Middle frontal gyrus (tissue), 1 donor: ENCODE data around the gene GIT2.
"Not testable (repeated sequence)": the region's sequence is repeated elsewhere in the genome, so short reads cannot be mapped to it uniquely, and the experiment has no call there.

Experiments
- DNase-seq: peaks from one replicate; pipeline ENCODE4 v3.0.0-alpha.2; 2015; ENCODE audit warnings: low spot score; ENCODE audit errors: extremely low spot score

GIT2 gene

GRCh38 chr12:110006115-110006514 lies 9.9 kb upstream of the GIT2 start:
- no peak for DNase-seq

GRCh38 chr12:110005319-110005973 lies 9.3 kb upstream of the GIT2 start:
- DNase-seq = no peak

GRCh38 chr12:110004598-110004997 lies 8.4 kb upstream of the GIT2 start:
- DNase-seq = no peak

- no peak for DNase-seq
Measured at GRCh38 chr12:110002676-110003515, 6.7 kb upstream of the GIT2 start.

GRCh38 chr12:110001596-110001995 lies 5.4 kb upstream of the GIT2 start:
- no peak for DNase-seq

- DNase-seq = no peak
Measured at GRCh38 chr12:109999983-110000505, 3.9 kb upstream of the GIT2 start.

GRCh38 chr12:109999649-109999971 lies 3.4 kb upstream of the GIT2 start:
- no peak for DNase-seq

- peak; percentile 72 for DNase-seq
Measured at GRCh38 chr12:109998904-109999648, 2.9 kb upstream of the GIT2 start, which contains the start of gene ANKRD13A. Gene ANKRD13A (plus strand): TSS chr12:109999430. CDS start chr12:109999689, 259 bp downstream.

GRCh38 chr12:109998241-109998903 lies 2.2 kb upstream of the GIT2 start:
- no peak for DNase-seq

GRCh38 chr12:109997393-109997792 lies 1.2 kb upstream of the GIT2 start:
- no peak for DNase-seq

GRCh38 chr12:109996483-109996853 lies 300 bp upstream of the GIT2 start:
- no peak for DNase-seq

GRCh38 chr12:109995361-109995685 lies 845 bp downstream of the GIT2 start:
- no peak for DNase-seq

- no peak for DNase-seq
Measured at GRCh38 chr12:109994401-109995175, 1.6 kb downstream of the GIT2 start.

- no peak for DNase-seq
Measured at GRCh38 chr12:109993091-109993490, 3.1 kb downstream of the GIT2 start.

GRCh38 chr12:109991586-109991985 lies 4.6 kb downstream of the GIT2 start:
- DNase-seq = no peak

- DNase-seq = no peak
Measured at GRCh38 chr12:109989380-109989779, 6.8 kb downstream of the GIT2 start.

GRCh38 chr12:109988903-109989302 lies 7.3 kb downstream of the GIT2 start:
- DNase-seq = no peak

- DNase-seq = no peak
Measured at GRCh38 chr12:109988274-109988673, 7.9 kb downstream of the GIT2 start.

- DNase-seq = no peak
Measured at GRCh38 chr12:109987615-109988014, 8.6 kb downstream of the GIT2 start.

- DNase-seq = not testable (repeated sequence)
Measured at GRCh38 chr12:109986236-109986635, 9.9 kb downstream of the GIT2 start.
